ENCODE data around the gene RABEP2. TPM values are rescaled to one million over a fixed set of nuclear protein-coding genes. Genes with fewer than 3 reads are reported as not detected.

The RABEP2 gene
- total and polyA plus RNA-seq, 9 of the 15 experiments (the other 6 are each of a cell fraction or from before 2014, with no cell fraction given): 0.15 to 13.4 (median 3.5) TPM

- TF ChIP-seq MBD1 (CRISPR knock-in tag; IDR thresholded peaks at IDR 0.05): no peak
- TF ChIP-seq PHB (CRISPR knock-in tag; IDR thresholded peaks at IDR 0.05): no peak; the same call in 1 of the 2 replicates
- no peak for TF ChIP-seq ZNF79 (CRISPR knock-in tag; IDR thresholded peaks at IDR 0.05; ENCODE audit: low read depth)
- TF ChIP-seq SMAD2 (IDR thresholded peaks at IDR 0.05; ENCODE audit: low read depth, low read length): no peak
- TF ChIP-seq TEAD4 (IDR thresholded peaks at IDR 0.05; ENCODE audit: low read length): 0 out of 2 replicates have a peak, but pooled peaks have one; percentile 1
- no peak for TF ChIP-seq TEAD4 (CRISPR knock-in tag; IDR thresholded peaks at IDR 0.05; ENCODE audit: borderline replicate concordance)
- no peak for TF ChIP-seq SRSF3 (IDR thresholded peaks at IDR 0.05; ENCODE audit: insufficient read depth, low read length)
- TF ChIP-seq LEF1 (IDR thresholded peaks at IDR 0.05): no peak
- no peak for TF ChIP-seq PCBP1 (IDR thresholded peaks at IDR 0.05; ENCODE audit: low read depth, low read length, poor library complexity, severe bottlenecking)
- TF ChIP-seq CGGBP1 (CRISPR knock-in tag; IDR thresholded peaks at IDR 0.05): no peak
- no peak for TF ChIP-seq ZNF740 (CRISPR knock-in tag; IDR thresholded peaks at IDR 0.05)
- TF ChIP-seq ZNF740 (tag; IDR thresholded peaks at IDR 0.05): no peak
- peak; percentile 94 for TF ChIP-seq SP2 (IDR thresholded peaks at IDR 0.05; ENCODE audit: extremely low read depth, low read depth, low read length, poor library complexity, severe bottlenecking)
- TF ChIP-seq, protein P1, sequence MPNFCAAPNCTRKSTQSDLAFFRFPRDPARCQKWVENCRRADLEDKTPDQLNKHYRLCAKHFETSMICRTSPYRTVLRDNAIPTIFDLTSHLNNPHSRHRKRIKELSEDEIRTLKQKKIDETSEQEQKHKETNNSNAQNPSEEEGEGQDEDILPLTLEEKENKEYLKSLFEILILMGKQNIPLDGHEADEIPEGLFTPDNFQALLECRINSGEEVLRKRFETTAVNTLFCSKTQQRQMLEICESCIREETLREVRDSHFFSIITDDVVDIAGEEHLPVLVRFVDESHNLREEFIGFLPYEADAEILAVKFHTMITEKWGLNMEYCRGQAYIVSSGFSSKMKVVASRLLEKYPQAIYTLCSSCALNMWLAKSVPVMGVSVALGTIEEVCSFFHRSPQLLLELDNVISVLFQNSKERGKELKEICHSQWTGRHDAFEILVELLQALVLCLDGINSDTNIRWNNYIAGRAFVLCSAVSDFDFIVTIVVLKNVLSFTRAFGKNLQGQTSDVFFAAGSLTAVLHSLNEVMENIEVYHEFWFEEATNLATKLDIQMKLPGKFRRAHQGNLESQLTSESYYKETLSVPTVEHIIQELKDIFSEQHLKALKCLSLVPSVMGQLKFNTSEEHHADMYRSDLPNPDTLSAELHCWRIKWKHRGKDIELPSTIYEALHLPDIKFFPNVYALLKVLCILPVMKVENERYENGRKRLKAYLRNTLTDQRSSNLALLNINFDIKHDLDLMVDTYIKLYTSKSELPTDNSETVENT (CRISPR knock-in tag; IDR thresholded peaks at IDR 0.05): no peak
- TF ChIP-seq ZNF764 (CRISPR knock-in tag; IDR thresholded peaks at IDR 0.05; ENCODE audit: low read depth): no peak
- TF ChIP-seq TCF15 (CRISPR knock-in tag; IDR thresholded peaks at IDR 0.05): no peak
- TF ChIP-seq CEBPZ (IDR thresholded peaks at IDR 0.05; ENCODE audit: borderline replicate concordance, low read depth, low read length): peak; percentile 97
- no peak for TF ChIP-seq ZC3H11A (IDR thresholded peaks at IDR 0.05; ENCODE audit: low read depth, low read length)
Measured at GRCh38 chr16:28950648-28951409, 25.8 kb upstream of the RABEP2 start, which contains the start of gene NFATC2IP (continued).
